Stimulated activated CD8-positive, alpha-beta memory T cell treated with anti-CD3 and anti-CD28 coated beads, Interleukin-7, amount 100 ng/mL, for 48 hours (primary cell): ENCODE measurements around the gene MAN1A1.

ENCODE experiments used
- DNase-seq, 2 donors: peaks; one replicate each; pipeline ENCODE4 v3.0.0-alpha.2; 2020; ENCODE audit warnings: low read depth in 1 of 2; ENCODE audit errors: extremely low read depth in 1 of 2

MAN1A1 gene

GRCh38 chr6:119152187-119152586, 197.4 kb downstream of the MAN1A1 start:
- DNase-seq, result no peak

GRCh38 chr6:119148825-119149525, 200.6 kb downstream of the MAN1A1 start:
- DNase-seq, result no peak

- DNase-seq, result no peak
Observed at GRCh38 chr6:119148098-119148824, 201.3 kb downstream of the MAN1A1 start.

- peak; percentile 25 to 68 for DNase-seq
Observed at GRCh38 chr6:119147101-119148053, 202.2 kb downstream of the MAN1A1 start.

GRCh38 chr6:119145111-119145510, 204.4 kb downstream of the MAN1A1 start:
- DNase-seq, result no peak

DNA sequence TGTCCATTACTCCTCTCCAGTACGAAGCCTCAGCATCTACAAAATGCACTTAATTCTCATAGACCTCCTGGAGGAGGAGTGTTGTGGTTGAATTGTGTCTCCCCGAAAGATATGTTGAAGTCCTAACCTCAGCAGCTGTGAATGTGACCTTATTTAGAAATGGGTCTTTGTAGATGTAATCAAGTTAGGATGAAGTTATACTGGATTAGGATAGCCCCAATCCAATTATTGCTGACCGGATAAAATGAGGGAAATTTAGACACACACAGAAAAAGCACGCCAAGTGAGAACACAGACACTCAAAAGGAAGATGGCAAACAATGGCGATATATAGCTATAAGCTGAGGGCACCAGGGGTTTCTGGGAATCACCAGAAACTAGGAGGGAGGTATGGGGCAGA, 206.9 kb downstream of the MAN1A1 start:
- no peak for DNase-seq

DNA sequence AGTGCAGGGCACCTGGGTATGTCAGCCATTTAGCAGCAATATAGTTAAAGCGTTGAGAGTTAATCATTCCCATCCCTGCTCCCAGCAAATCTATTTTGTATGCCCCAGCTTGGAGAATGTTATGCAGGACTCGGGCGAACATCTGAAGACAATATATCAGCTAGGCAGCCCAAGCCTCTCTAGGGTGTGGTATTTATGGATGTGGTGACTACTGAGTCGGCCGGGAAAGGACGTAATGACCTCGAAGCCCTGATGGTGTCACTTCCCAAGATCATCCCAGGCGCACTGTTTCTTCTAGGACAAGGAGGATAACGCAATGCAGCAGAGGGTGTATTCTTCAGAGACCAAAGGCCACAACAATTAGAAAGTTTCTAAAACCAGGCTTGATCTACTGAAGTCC, 207.5 kb downstream of the MAN1A1 start:
- no peak for DNase-seq

DNA sequence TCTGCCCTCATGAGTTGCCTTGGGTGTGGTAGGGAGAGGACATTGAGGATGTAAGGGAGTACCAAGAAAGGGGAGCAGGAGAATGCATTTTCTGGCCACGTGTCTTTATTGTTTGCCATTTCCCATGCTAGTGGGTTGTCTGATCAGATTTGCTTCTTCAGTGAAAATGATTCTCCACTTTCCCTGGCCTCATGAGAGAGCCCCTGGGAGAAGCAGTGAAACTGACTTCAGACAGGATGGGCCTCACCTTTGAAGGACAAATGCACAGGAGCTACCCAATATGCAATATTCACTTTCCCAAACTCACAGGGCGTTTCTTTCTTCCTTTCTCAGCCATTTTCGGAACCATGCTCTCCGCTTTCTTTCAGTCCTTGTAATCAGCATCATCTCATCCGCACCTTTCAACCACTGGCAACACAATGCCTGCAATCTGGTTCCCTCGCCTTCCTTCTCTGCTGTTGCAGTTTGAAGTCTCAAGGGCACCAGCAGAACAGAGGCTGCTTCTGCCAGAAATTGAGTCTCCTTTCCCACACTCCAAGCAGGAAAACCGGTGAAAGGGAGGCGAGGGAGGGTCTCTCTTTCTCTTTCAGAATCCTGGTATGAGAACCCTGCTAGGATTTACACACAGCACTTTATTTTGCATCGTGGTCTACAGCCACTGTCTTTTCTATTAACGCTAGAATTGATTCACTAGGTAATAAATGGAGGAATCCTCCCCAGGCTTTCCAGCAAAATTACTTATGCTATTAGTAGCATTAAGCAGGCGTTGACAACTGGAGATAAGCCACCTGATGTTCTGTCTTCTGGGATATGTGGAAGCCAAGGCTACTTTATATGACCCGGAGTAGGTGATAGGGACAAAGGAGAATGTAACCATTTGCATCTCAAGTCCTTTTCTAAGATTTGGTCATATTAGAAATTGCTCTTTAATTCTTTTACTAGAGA, 209.1 kb downstream of the MAN1A1 start:
- no peak for DNase-seq

- no peak for DNase-seq
Observed at GRCh38 chr6:119138906-119139541, 210.5 kb downstream of the MAN1A1 start.

GRCh38 chr6:119137194-119138072, 212.1 kb downstream of the MAN1A1 start:
- DNase-seq, result no peak

- no peak for DNase-seq
Observed at GRCh38 chr6:119134752-119135151, 214.8 kb downstream of the MAN1A1 start.

DNA sequence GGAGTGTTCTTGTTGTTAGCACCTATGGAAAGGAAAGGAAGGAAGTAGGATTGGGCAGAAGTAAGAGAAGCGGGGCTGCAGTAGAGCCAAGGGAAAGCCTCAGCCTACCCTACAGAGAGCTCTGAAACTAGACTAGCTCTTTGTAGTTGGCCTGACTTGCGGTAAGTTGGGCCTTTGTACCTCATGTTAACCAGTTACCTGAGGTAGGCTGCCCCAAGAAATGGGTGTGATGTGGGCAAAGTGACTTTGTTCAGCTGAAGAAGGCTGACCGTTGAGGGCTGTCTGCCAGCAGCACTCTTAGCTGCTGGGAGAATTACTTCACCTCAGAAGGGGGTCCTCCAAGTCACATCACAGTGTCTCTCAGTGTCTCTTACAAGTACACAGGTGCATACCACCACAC, 216.2 kb downstream of the MAN1A1 start:
- no peak for DNase-seq

DNA sequence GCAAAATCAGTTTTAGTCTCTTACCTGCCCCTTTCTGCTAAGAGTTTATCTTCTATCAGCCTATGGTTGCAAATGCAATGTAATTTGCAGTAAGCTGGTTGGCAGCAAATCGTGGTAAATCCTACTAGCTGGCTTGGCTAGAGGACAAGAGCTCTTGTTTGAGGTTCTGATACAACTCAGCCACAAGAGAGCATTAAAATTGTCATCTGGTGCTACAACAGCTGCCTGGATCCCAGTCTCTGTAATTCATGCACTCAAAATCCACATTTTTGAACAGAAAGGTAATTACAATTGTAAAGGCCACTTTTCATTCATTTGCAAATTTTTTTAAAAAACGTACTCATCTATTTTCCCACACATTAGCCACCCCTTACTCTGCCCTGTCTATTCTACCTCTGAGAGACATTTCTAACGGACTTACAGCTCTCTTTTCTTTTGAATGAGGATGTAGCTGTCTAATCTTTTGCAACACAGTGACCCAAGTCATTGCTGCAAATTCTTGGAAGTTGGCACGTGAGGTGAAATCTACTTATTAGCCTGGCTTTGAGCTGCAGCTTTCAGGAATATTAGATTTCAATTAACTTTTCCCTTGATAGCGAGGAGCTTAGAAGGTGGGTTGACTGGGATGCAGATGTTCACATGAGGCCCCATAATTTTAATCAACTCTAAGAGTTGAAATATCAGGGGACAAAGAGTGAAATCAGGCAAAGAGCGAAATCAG, 217.1 kb downstream of the MAN1A1 start:
- DNase-seq, result no peak

- no peak for DNase-seq
Observed at GRCh38 chr6:119129968-119130484, 219.5 kb downstream of the MAN1A1 start.

GRCh38 chr6:119129148-119129967, 220.2 kb downstream of the MAN1A1 start:
- no peak for DNase-seq

GRCh38 chr6:119128252-119128912, 221.2 kb downstream of the MAN1A1 start:
- no peak for DNase-seq

- DNase-seq, result no peak
Observed at GRCh38 chr6:119127627-119128026, 221.9 kb downstream of the MAN1A1 start.
